ENCODE results near the gene C4orf36. TPM values are rescaled to one million over a fixed set of nuclear protein-coding genes. Genes with fewer than 3 reads are reported as not detected.
A peak's percentile ranks its signal among the peaks of the same experiment; 100 is the strongest.

Gene C4orf36
- total RNA-seq, 1 experiment from 2014 or later = not detected

- Histone ChIP-seq H3K9me3 (ENCODE audit: low read length) (no peaks in the 10 kb centered on the region), H3K79me2 (ENCODE audit: low read length) (no peaks in the 10 kb centered on the region), H3K9ac (ENCODE audit: low read length) (no peak overlapping the region), H4K20me1 (ENCODE audit: insufficient read depth, low read depth, low read length) (no peaks in the 10 kb centered on the region), H3K27me3 (ENCODE audit: low read length) (no peaks in the 10 kb centered on the region), H3K4me1 (ENCODE audit: low read length) (peaks cover 9% of the 10 kb centered on the region), H3K27ac (ENCODE audit: low read length) (no peak overlapping the region), H3K4me3 (ENCODE audit: low read length) (no peak overlapping the region), H2AFZ (ENCODE audit: low read length) (no peak overlapping the region), H3K36me3 (ENCODE audit: insufficient read depth, low read length) (no peaks in the 10 kb centered on the region), H3K9me2 (replicated peaks; ENCODE audit: insufficient read depth, low read length) (no peaks in the 10 kb centered on the region), H3K4me2 (ENCODE audit: low read depth, low read length, poor library complexity, severe bottlenecking) (peak overlapping the region; percentile 29)
- peak; percentile 47 for DNase-seq
These were observed 16.0 kb upstream of the C4orf36 start for GRCh38 chr4:86908251-86908657.

DNA sequence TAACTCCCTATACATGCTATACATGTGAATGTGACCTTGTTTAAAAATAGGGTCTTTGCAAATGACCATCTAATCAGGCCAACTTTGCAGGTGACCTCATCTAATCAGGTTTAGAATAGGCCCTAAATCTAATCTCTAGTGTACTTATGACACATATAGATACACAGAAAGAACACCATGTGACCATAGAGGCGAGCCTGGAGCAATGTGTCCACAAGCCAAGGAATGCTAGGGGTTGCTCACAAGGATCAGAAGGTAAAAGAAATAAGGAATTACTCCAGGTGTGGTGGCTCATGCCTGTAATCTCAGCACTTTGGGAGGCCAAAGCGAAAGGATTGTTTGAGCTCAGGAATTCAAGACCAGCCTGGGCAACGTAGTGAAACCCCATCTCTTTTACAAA lies 9.6 kb upstream of the C4orf36 start:
- no peaks in the 10 kb centered on the region for H3K27me3 ChIP-seq (ENCODE audit: low read length)
- no peaks in the 10 kb centered on the region for H3K4me1 ChIP-seq (ENCODE audit: low read length)
- H3K9ac ChIP-seq (ENCODE audit: low read length) = no peak overlapping the region
- no peaks in the 10 kb centered on the region for H4K20me1 ChIP-seq (ENCODE audit: insufficient read depth, low read depth, low read length)
- H3K79me2 ChIP-seq (ENCODE audit: low read length) = no peaks in the 10 kb centered on the region
- no peaks in the 10 kb centered on the region for H3K9me3 ChIP-seq (ENCODE audit: low read length)
- H3K4me3 ChIP-seq (ENCODE audit: low read length) = no peak overlapping the region
- DNase-seq = no peak
- no peak overlapping the region for H2AFZ ChIP-seq (ENCODE audit: low read length)
- no peak overlapping the region for H3K27ac ChIP-seq (ENCODE audit: low read length)
- H3K36me3 ChIP-seq (ENCODE audit: insufficient read depth, low read length) = no peaks in the 10 kb centered on the region
- no peak overlapping the region for H3K4me2 ChIP-seq (ENCODE audit: low read depth, low read length, poor library complexity, severe bottlenecking)
- H3K9me2 ChIP-seq (replicated peaks; ENCODE audit: insufficient read depth, low read length) = no peaks in the 10 kb centered on the region

DNA sequence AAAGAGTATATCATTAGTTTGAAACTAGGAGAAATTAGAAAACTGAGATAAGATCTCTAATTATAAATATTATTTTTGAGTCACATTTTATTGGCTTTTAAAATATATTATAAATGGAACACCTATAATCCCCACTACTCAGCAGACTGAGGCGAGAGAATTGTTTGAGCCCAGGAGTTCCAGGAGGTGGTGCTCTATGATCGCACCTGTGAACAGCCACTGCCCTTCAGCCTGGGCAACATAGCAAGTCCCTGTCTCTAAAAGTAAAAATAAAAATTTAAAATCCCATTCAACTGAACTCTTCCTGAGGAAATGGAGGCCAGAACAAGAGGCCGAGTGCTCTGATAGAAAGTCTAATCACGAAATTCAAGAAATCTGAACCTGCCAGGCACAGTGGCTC lies 6.3 kb upstream of the C4orf36 start:
- H3K4me3 ChIP-seq (ENCODE audit: low read length) = no peak overlapping the region
- no peaks in the 10 kb centered on the region for H3K27me3 ChIP-seq (ENCODE audit: low read length)
- H2AFZ ChIP-seq (ENCODE audit: low read length) = no peak overlapping the region
- H3K27ac ChIP-seq (ENCODE audit: low read length) = no peak overlapping the region
- no peak for DNase-seq
- no peaks in the 10 kb centered on the region for H4K20me1 ChIP-seq (ENCODE audit: insufficient read depth, low read depth, low read length)
- no peak overlapping the region for H3K4me2 ChIP-seq (ENCODE audit: low read depth, low read length, poor library complexity, severe bottlenecking)
- H3K4me1 ChIP-seq (ENCODE audit: low read length) = no peaks in the 10 kb centered on the region
- no peaks in the 10 kb centered on the region for H3K36me3 ChIP-seq (ENCODE audit: insufficient read depth, low read length)
- no peaks in the 10 kb centered on the region for H3K79me2 ChIP-seq (ENCODE audit: low read length)
- H3K9me3 ChIP-seq (ENCODE audit: low read length) = no peaks in the 10 kb centered on the region
- H3K9ac ChIP-seq (ENCODE audit: low read length) = no peak overlapping the region
- no peaks in the 10 kb centered on the region for H3K9me2 ChIP-seq (replicated peaks; ENCODE audit: insufficient read depth, low read length)

DNA sequence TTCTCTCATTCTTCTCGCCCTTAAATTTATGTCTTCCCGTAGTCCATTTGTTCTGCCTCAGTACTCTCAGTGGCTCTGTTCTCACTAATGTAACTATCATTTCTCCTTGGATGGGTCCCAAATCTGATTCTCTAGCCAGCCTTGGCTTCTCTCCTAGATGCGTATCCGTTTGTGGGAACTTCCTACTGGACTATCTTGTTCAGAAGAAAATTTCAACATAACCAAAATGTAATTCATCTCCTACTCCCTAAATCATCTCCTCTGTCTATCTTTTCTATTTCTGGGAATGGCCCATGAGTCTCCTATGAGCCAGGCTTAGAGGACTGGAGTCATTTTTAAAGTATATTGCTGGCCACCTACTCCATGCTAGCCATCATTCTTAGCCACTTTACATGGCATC lies 4.4 kb upstream of the C4orf36 start:
- Histone ChIP-seq H2AFZ (ENCODE audit: low read length) (no peak overlapping the region), H3K27me3 (ENCODE audit: low read length) (no peaks in the 10 kb centered on the region), H3K27ac (ENCODE audit: low read length) (no peak overlapping the region), H3K9ac (ENCODE audit: low read length) (no peak overlapping the region), H3K4me1 (ENCODE audit: low read length) (no peaks in the 10 kb centered on the region), H4K20me1 (ENCODE audit: insufficient read depth, low read depth, low read length) (no peaks in the 10 kb centered on the region), H3K4me3 (ENCODE audit: low read length) (no peak overlapping the region), H3K4me2 (ENCODE audit: low read depth, low read length, poor library complexity, severe bottlenecking) (no peak overlapping the region), H3K36me3 (ENCODE audit: insufficient read depth, low read length) (no peaks in the 10 kb centered on the region), H3K79me2 (ENCODE audit: low read length) (no peaks in the 10 kb centered on the region), H3K9me3 (ENCODE audit: low read length) (no peaks in the 10 kb centered on the region), H3K9me2 (replicated peaks; ENCODE audit: insufficient read depth, low read length) (no peaks in the 10 kb centered on the region)
- DNase-seq = no peak

GRCh38 chr4:86895692-86896488 lies 3.7 kb upstream of the C4orf36 start:
- H3K4me1 ChIP-seq (ENCODE audit: low read length) = no peaks in the 10 kb centered on the region
- H2AFZ ChIP-seq (ENCODE audit: low read length) = no peak overlapping the region

DNA sequence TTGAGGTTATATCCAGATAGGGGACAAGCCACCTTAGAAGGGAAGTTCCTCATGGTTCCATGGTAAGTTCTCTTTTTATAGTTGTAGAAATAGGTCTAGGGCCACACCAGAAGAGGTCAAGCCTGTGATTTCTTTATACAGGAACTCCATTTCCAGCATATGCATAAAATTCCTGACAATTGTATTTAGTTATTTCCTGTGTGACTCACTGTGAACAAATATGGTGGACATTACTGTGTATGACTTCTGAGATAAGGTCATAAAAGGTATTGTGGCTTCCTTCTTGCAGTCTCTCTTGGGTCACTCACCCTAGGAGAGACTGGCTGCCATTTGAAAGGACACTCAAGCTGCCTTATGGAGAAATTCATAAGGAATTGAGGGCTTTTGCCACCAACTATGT lies 2.2 kb upstream of the C4orf36 start:
- no peaks in the 10 kb centered on the region for H3K36me3 ChIP-seq (ENCODE audit: insufficient read depth, low read length)
- H3K27me3 ChIP-seq (ENCODE audit: low read length) = no peaks in the 10 kb centered on the region
- H3K27ac ChIP-seq (ENCODE audit: low read length) = no peak overlapping the region
- H3K9me3 ChIP-seq (ENCODE audit: low read length) = no peaks in the 10 kb centered on the region
- no peak overlapping the region for H2AFZ ChIP-seq (ENCODE audit: low read length)
- H3K9ac ChIP-seq (ENCODE audit: low read length) = no peak overlapping the region
- no peak overlapping the region for H3K4me2 ChIP-seq (ENCODE audit: low read depth, low read length, poor library complexity, severe bottlenecking)
- H4K20me1 ChIP-seq (ENCODE audit: insufficient read depth, low read depth, low read length) = no peaks in the 10 kb centered on the region
- H3K4me3 ChIP-seq (ENCODE audit: low read length) = no peak overlapping the region
- no peaks in the 10 kb centered on the region for H3K9me2 ChIP-seq (replicated peaks; ENCODE audit: insufficient read depth, low read length)
- H3K4me1 ChIP-seq (ENCODE audit: low read length) = no peaks in the 10 kb centered on the region
- DNase-seq = no peak
- H3K79me2 ChIP-seq (ENCODE audit: low read length) = no peaks in the 10 kb centered on the region

More at GRCh38 chr4:86895692-86896488, 3.7 kb upstream of the C4orf36 start:
- H3K36me3 ChIP-seq (ENCODE audit: insufficient read depth, low read length) = no peaks in the 10 kb centered on the region
- peak; percentile 82 for DNase-seq
- no peaks in the 10 kb centered on the region for H3K79me2 ChIP-seq (ENCODE audit: low read length)
- no peaks in the 10 kb centered on the region for H4K20me1 ChIP-seq (ENCODE audit: insufficient read depth, low read depth, low read length)
- H3K4me3 ChIP-seq (ENCODE audit: low read length) = no peak overlapping the region
- H3K9me2 ChIP-seq (replicated peaks; ENCODE audit: insufficient read depth, low read length) = no peaks in the 10 kb centered on the region
- H3K9ac ChIP-seq (ENCODE audit: low read length) = no peak overlapping the region
- no peaks in the 10 kb centered on the region for H3K9me3 ChIP-seq (ENCODE audit: low read length)
- H3K27ac ChIP-seq (ENCODE audit: low read length) = no peak overlapping the region
- H3K4me2 ChIP-seq (ENCODE audit: low read depth, low read length, poor library complexity, severe bottlenecking) = no peak overlapping the region
- no peaks in the 10 kb centered on the region for H3K27me3 ChIP-seq (ENCODE audit: low read length)

- no peak overlapping the region for H3K4me2 ChIP-seq (ENCODE audit: low read depth, low read length, poor library complexity, severe bottlenecking)
- H3K36me3 ChIP-seq (ENCODE audit: insufficient read depth, low read length) = no peaks in the 10 kb centered on the region
- H3K9me3 ChIP-seq (ENCODE audit: low read length) = no peaks in the 10 kb centered on the region
- no peaks in the 10 kb centered on the region for H3K4me1 ChIP-seq (ENCODE audit: low read length)
- H4K20me1 ChIP-seq (ENCODE audit: insufficient read depth, low read depth, low read length) = no peaks in the 10 kb centered on the region
- H3K79me2 ChIP-seq (ENCODE audit: low read length) = no peaks in the 10 kb centered on the region
- no peaks in the 10 kb centered on the region for H3K9me2 ChIP-seq (replicated peaks; ENCODE audit: insufficient read depth, low read length)
- no peak overlapping the region for H3K4me3 ChIP-seq (ENCODE audit: low read length)
- H2AFZ ChIP-seq (ENCODE audit: low read length) = no peak overlapping the region
- DNase-seq = no peak
- no peaks in the 10 kb centered on the region for H3K27me3 ChIP-seq (ENCODE audit: low read length)
- H3K27ac ChIP-seq (ENCODE audit: low read length) = no peak overlapping the region
- no peak overlapping the region for H3K9ac ChIP-seq (ENCODE audit: low read length)
These were observed 914 bp upstream of the C4orf36 start for GRCh38 chr4:86893136-86893535.

GRCh38 chr4:86892636-86892960 lies 376 bp upstream of the C4orf36 start:
- H3K9ac ChIP-seq (ENCODE audit: low read length) = no peak overlapping the region
- H3K27me3 ChIP-seq (ENCODE audit: low read length) = no peaks in the 10 kb centered on the region
- H3K4me3 ChIP-seq (ENCODE audit: low read length) = no peak overlapping the region

More at GRCh38 chr4:86892636-86892960, 376 bp upstream of the C4orf36 start:
- Histone ChIP-seq H4K20me1 (ENCODE audit: insufficient read depth, low read depth, low read length) (no peaks in the 10 kb centered on the region), H3K9me2 (replicated peaks; ENCODE audit: insufficient read depth, low read length) (no peaks in the 10 kb centered on the region), H3K4me2 (ENCODE audit: low read depth, low read length, poor library complexity, severe bottlenecking) (no peak overlapping the region), H3K4me1 (ENCODE audit: low read length) (no peaks in the 10 kb centered on the region), H3K27ac (ENCODE audit: low read length) (no peak overlapping the region), H3K79me2 (ENCODE audit: low read length) (no peaks in the 10 kb centered on the region), H3K36me3 (ENCODE audit: insufficient read depth, low read length) (no peaks in the 10 kb centered on the region), H3K9me3 (ENCODE audit: low read length) (no peaks in the 10 kb centered on the region), H2AFZ (ENCODE audit: low read length) (no peak overlapping the region)
- DNase-seq = no peak
